ENCODE data around the gene RNF31. TPM values are rescaled to one million over a fixed set of nuclear protein-coding genes. Genes with fewer than 3 reads are reported as not detected.

The RNF31 gene
- total and polyA plus RNA-seq, 2 donors (not counting 1 experiment from before 2014, with no cell fraction given): 69.8 to 103 TPM

GRCh38 chr14:24172261-24172860, 25.1 kb downstream of the RNF31 start:
- peak overlapping the region; percentile 93 for H3K4me3 Mint-ChIP-seq
- peaks cover 20% of the 10 kb centered on the region for H3K4me1 Mint-ChIP-seq
- DNase-seq: no peak
- H2AFZ ChIP-seq (ENCODE audit: insufficient read depth, low read depth, low read length, poor library complexity, severe bottlenecking): peak overlapping the region; percentile 65
- CTCF ChIA-PET: interaction anchor here (3.1 kb wide), 1 partner anchor 12 kb away, joined by 22 read pairs; the partner anchor contains the start of gene IRF9
- peak overlapping the region; percentile 79 for H3K27ac Mint-ChIP-seq
- peaks cover 11 to 23% of the 10 kb centered on the region in 2 donors for H3K4me1 ChIP-seq (ENCODE audit: control insufficient read depth in 2 of 2, insufficient read depth in 2 of 2, low read length in 2 of 2)
- peaks cover under 1% of the 10 kb centered on the region for H4K20me1 ChIP-seq (ENCODE audit: control insufficient read depth, insufficient read depth, low read length, poor library complexity, severe bottlenecking)
- no peaks in the 10 kb centered on the region for H3K27me3 Mint-ChIP-seq
- no peaks in the 10 kb centered on the region for H3K27me3 ChIP-seq (replicated peaks in 1 of 4; ENCODE audit: control extremely low read depth in 1 of 4, control insufficient read depth in 3 of 4, insufficient read depth in 4 of 4, low read length in 3 of 4)
- peak overlapping the region; percentile 47 to 72 (median 60) for H3K4me3 ChIP-seq (ENCODE audit: control extremely low read depth in 1 of 5, extremely low read depth in 1 of 5, insufficient read depth in 1 of 5, low read depth in 2 of 5, low read length in 4 of 5)
- H3K9me3 Mint-ChIP-seq (ENCODE audit: insufficient read depth): no peaks in the 10 kb centered on the region
- peak overlapping the region; percentile 70 for H3K9ac ChIP-seq (ENCODE audit: low read length)
- no peaks in the 10 kb centered on the region for H3K79me2 ChIP-seq (ENCODE audit: control insufficient read depth, insufficient read depth, low read length)
- ATAC-seq (ENCODE audit: low read depth): no peak
- peak overlapping the region; percentile 92 for H3K4me2 ChIP-seq (replicated peaks; ENCODE audit: low read depth, low read length, poor library complexity, severe bottlenecking)
- peaks cover 0 to 18% of the 10 kb centered on the region in 2 experiments for H3K36me3 ChIP-seq (replicated peaks in 1 of 2; ENCODE audit: control extremely low read depth in 1 of 2, control insufficient read depth in 1 of 2, extremely low read depth in 1 of 2, insufficient read depth in 2 of 2, low read length in 1 of 2)
- intact Hi-C loops (cut with micrococcal nuclease): no loop called here
- TF ChIP-seq CTCF (IDR thresholded peaks at IDR 0.05): no peak
- TF ChIP-seq EZH2 (IDR thresholded peaks at IDR 0.05; ENCODE audit: borderline replicate concordance, insufficient read depth, low read depth, low read length, poor library complexity, severe bottlenecking): no peak
- 14% methylated on average over 19 of the region's 30 CpGs for WGBS (ENCODE audit: insufficient coverage)
- POLR2A ChIA-PET: interaction anchor here (1.4 to 2.0 kb wide), 4 partner anchors 11 to 58 kb away, joined by 4 to 18 read pairs (median 10); partner anchors contain the start of genes DCAF11, IPO4, IRF9 and NRL
- no peak overlapping the region for H3K27ac ChIP-seq (ENCODE audit: low read length in 2 of 2)
- no peaks in the 10 kb centered on the region for H3K9me3 ChIP-seq (ENCODE audit: control extremely low read depth in 1 of 3, control insufficient read depth in 2 of 3, insufficient read depth in 1 of 3, low read length in 2 of 3)

- TF ChIP-seq EZH2 (IDR thresholded peaks at IDR 0.05; ENCODE audit: borderline replicate concordance, insufficient read depth, low read depth, low read length, poor library complexity, severe bottlenecking) (no peak), CTCF (IDR thresholded peaks at IDR 0.05) (no peak)
- Mint-ChIP-seq H3K27me3 (no peaks in the 10 kb centered on the region), H3K4me1 (peaks cover 20% of the 10 kb centered on the region), H3K4me3 (peak overlapping the region; percentile 93), H3K9me3 (ENCODE audit: insufficient read depth) (no peaks in the 10 kb centered on the region), H3K27ac (no peak overlapping the region)
- DNase-seq: no peak
- no peaks in the 10 kb centered on the region for H3K9me3 ChIP-seq (ENCODE audit: control extremely low read depth in 1 of 3, control insufficient read depth in 2 of 3, insufficient read depth in 1 of 3, low read length in 2 of 3)
- no peaks in the 10 kb centered on the region for H3K79me2 ChIP-seq (ENCODE audit: control insufficient read depth, insufficient read depth, low read length)
- ChIA-PET POLR2A (interaction anchor here (2.0 kb wide), 1 partner anchor 58 kb away, joined by 4 read pairs; the partner anchor contains the start of genes DCAF11 and NRL), CTCF (interaction anchor here (0.8 to 3.1 kb wide), 3 partner anchors 12 to 63 kb away, joined by 3 to 22 read pairs (median 3); partner anchors contain the start of gene IRF9)
- WGBS (ENCODE audit: insufficient coverage): 84% methylated on average over 20 of the region's 20 CpGs
- intact Hi-C loops (cut with micrococcal nuclease): no loop called here
- no peak overlapping the region for H3K4me3 ChIP-seq (ENCODE audit: control extremely low read depth in 1 of 5, extremely low read depth in 1 of 5, insufficient read depth in 1 of 5, low read depth in 2 of 5, low read length in 4 of 5)
- H2AFZ ChIP-seq (ENCODE audit: insufficient read depth, low read depth, low read length, poor library complexity, severe bottlenecking): peak overlapping the region; percentile 65
- peaks cover 11 to 23% of the 10 kb centered on the region in 2 donors for H3K4me1 ChIP-seq (ENCODE audit: control insufficient read depth in 2 of 2, insufficient read depth in 2 of 2, low read length in 2 of 2)
- H3K4me2 ChIP-seq (replicated peaks; ENCODE audit: low read depth, low read length, poor library complexity, severe bottlenecking): peak overlapping the region; percentile 92
- ATAC-seq (ENCODE audit: low read depth): no peak
- no peaks in the 10 kb centered on the region for H3K27me3 ChIP-seq (replicated peaks in 1 of 4; ENCODE audit: control extremely low read depth in 1 of 4, control insufficient read depth in 3 of 4, insufficient read depth in 4 of 4, low read length in 3 of 4)
- no peak overlapping the region for H3K27ac ChIP-seq (ENCODE audit: low read length in 2 of 2)
- peak overlapping the region; percentile 70 for H3K9ac ChIP-seq (ENCODE audit: low read length)
- peaks cover 0 to 18% of the 10 kb centered on the region in 2 experiments for H3K36me3 ChIP-seq (replicated peaks in 1 of 2; ENCODE audit: control extremely low read depth in 1 of 2, control insufficient read depth in 1 of 2, extremely low read depth in 1 of 2, insufficient read depth in 2 of 2, low read length in 1 of 2)
- H4K20me1 ChIP-seq (ENCODE audit: control insufficient read depth, insufficient read depth, low read length, poor library complexity, severe bottlenecking): no peaks in the 10 kb centered on the region
Observed at GRCh38 chr14:24172871-24173281, 25.6 kb downstream of the RNF31 start.
